NCI-H2107 treated with DMSO at 0.1 percent for 48 hours (cell line): ENCODE data around the gene ZNF683.
"Not testable (repeated sequence)": the region's sequence is repeated elsewhere in the genome, so short reads cannot be mapped to it uniquely, and the experiment has no call there.

Experiments used
- DNase-seq: peaks from one replicate; lab custom pipeline; 2025; ENCODE audit not compliant: unreplicated experiment; lab: John Stamatoyannopoulos, UW

Gene ZNF683

DNA sequence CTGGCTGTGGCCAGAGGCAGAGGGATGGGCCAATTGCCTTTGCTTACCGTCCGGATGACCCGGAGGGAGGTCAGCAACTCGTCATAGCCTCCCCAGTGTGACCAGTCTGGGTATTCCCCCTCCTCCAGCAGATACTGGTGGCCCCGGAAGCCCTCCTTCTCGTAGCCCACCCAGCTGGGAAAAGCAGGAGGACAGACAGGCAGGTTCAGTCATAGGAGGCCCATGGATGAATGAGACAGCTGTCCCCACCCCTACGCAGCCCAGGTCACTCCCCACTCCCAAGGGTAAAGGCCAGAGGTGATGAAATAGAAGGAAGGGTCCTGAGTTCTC, 35.4 kb downstream of the ZNF683 start:
- no peak for DNase-seq

DNA sequence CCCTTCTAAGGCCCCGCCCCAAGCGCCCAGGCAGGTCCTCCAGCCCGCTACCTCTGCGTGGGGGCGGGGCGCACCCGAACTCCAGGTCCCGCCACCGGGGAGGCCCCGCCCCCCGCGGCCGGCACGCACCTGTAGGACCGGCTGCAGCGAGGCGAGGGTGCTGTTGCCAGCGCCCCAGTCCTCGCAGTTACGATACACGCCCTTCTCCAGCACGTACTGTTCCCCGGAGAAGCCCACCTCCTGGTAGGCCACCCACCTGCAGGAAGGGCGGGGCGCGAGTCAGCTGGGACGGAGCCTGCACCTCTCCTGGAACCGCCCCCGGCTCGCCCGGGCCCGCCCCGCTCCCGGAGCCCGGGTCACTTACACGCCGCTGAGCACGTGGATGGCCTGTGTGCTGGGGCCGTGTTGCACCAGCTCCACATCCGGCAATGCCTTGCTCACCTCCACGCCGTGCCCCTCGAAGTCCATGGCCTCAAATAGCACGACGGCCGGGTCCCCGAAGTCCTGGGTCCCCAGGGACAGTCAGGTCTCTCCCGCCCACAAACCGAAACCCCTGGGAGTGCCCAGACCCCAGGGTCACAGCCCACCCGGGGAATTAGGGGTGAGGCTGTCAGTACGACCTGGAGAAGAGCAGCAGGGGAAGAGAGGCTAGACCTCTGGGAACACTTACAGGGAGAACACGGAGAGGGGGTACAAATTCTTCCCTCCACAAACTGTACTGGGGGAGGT, 35.9 kb downstream of the ZNF683 start:
- peak; percentile 67 for DNase-seq

GRCh38 chr1:26335774-26336476, 36.6 kb downstream of the ZNF683 start:
- DNase-seq, result no peak

- DNase-seq, result not testable (repeated sequence)
These were observed 39.2 kb downstream of the ZNF683 start for GRCh38 chr1:26333312-26333711.

- DNase-seq, result no peak
These were observed 42.3 kb downstream of the ZNF683 start for GRCh38 chr1:26330276-26330675.

DNA sequence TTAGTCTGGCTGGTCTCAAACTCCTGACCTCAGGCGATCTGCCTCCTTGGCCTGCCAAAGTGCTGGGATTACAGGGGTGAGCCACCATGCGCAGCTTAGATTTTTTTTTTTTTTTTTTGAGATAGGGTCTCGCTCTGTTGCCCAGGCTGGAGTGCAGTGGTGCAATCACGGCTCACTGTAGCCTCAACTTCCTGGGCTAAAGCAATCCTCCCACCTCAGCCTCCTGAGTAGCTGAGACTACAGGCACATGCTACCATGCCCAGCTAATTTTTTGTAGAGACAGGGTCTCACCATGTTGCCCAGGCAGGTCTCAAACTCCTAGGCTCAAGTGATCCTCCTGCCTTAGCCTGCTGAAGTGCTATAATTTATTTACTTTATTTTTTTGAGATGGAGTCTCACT, 43.2 kb downstream of the ZNF683 start:
- not testable (repeated sequence) for DNase-seq

DNA sequence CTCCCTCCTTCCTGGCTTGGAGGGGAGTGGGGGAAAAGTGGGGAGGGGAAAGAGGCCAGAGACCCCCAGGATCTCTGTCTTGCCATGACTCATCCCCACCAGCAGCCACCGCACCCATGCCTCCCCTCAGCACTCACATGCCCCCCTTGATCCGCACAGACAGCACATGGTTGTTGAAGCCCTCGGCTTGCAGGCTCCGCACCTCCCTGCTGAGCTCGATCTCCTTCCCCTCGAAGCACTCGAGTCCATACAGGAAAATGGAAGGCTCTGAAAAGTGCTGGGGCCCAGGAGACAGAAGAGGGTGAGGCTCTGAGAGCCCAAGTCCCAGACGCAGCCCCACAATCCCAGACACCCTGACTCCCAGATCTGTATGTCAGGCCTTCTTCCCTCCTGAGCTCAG, 44.0 kb downstream of the ZNF683 start:
- no peak for DNase-seq

- DNase-seq, result peak; percentile 84
These were observed 44.6 kb downstream of the ZNF683 start for GRCh38 chr1:26327956-26328362.

DNA sequence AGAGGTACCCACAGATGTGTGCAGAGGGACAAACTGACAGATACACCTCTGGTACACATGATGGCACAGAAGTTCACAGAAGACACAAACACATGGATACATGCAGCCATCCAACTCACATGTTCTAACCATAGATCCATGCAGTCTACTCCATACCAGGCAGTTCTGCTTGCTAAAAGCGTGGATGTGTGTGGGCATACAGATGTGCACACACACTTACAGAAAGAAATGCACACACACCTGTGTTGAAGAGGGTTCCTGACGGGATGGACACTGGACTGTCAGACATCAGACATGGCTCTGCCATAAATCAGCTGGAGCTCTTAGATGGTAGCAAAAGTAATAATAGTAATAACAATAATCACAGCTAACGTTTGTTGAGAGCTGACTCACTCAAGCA, 48.0 kb downstream of the ZNF683 start:
- DNase-seq, result no peak

GRCh38 chr1:26323382-26323781, 49.2 kb downstream of the ZNF683 start:
- no peak for DNase-seq

GRCh38 chr1:26322042-26322331, 50.6 kb downstream of the ZNF683 start:
- DNase-seq, result no peak

GRCh38 chr1:26321315-26322041, 51.1 kb downstream of the ZNF683 start:
- peak; percentile 68 for DNase-seq

GRCh38 chr1:26320896-26321295, 51.7 kb downstream of the ZNF683 start:
- DNase-seq, result no peak

GRCh38 chr1:26318338-26319064, 54.0 kb downstream of the ZNF683 start:
- DNase-seq, result no peak

- no peak for DNase-seq
These were observed 54.8 kb downstream of the ZNF683 start, which contains the start of gene CD52 for GRCh38 chr1:26317612-26318337. TSS of gene CD52 (plus strand) at chr1:26317958. CDS start at chr1:26318018, 60 bp downstream.

- no peak for DNase-seq
These were observed 55.4 kb downstream of the ZNF683 start for GRCh38 chr1:26317146-26317545.

DNA sequence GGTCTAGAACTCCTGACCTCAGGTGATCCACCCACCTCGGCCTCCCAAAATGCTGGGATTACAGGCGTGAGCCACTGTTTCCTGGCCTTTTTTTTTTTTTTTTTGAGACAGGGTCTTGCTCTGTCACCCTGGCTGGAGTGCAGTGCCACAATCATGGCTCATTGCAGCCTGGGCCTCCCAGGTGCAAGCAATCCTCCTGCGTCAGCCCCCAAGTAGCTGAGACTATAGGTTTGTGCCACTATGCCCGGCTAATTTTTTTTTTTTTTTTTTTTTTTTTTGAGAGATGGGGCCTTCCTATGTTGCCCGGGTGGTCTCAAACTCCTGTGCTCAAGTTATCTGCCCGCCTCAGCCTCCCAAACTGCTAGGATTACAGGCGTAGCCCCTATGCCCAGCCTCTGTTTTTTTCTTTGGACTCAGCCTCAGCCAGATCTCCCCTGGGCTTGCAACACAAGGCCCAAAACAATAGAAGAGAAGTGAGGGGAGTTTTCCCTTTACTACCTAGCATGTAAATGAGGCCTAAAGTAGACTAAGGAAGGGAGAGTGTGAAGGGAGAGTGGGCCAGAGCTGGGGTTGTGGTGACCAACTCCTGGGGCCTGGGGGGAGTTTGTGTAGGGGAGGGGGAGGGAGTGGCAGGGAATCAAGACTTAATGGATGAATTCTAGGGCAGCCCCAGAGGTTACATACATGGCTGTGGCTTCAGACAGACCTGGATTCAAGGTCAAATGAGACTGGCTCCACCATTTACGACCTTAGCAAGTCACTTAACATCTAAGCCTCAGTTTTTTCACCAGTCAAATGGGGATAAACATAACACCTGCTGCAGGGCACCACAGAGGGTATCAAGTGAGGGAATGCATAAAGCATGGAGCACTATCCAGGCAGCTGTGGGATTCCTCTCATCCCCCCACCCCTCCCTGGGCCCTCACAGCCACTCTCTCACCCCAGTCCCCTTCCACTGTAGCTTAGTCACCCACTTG, 56.4 kb downstream of the ZNF683 start:
- DNase-seq, result no peak

DNA sequence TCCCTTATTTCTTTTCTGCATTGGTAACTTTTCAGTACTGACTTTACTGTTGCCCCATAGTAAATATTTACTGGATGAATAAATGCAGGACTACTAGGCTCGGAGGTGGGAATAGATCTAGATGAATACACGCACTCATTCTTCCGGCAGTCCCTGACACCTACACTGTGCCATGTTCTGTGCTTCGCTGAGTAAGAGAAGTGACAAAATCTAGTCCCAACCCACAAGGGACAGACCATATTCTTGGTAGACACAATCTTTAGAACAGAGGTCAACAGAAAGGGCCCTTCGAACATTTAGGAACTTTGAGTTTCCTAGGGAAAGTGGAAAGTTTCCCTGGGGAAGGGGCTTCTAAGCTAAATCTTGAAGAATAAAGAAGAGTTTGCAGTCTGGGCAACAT, 58.0 kb downstream of the ZNF683 start:
- DNase-seq, result no peak
